CD4-positive, alpha-beta T cell treated with Interleukin-17A for 4 hours (primary cell): Measurements from ENCODE around the gene SCAF1.

ENCODE experiments used
- DNase-seq: peaks from one replicate; pipeline ENCODE4 v3.0.0-alpha.2; 2020; ENCODE audit warnings: mixed read lengths

The SCAF1 gene

GRCh38 chr19:49688531-49689132, 46.6 kb downstream of the SCAF1 start:
- DNase-seq: no peak

- peak; percentile 65 for DNase-seq
Observed at GRCh38 chr19:49689133-49690078, 47.4 kb downstream of the SCAF1 start, which contains the start of gene ADM5. Gene ADM5 (plus strand): TSS chr19:49689594. CDS start chr19:49689838, 244 bp downstream.

DNA sequence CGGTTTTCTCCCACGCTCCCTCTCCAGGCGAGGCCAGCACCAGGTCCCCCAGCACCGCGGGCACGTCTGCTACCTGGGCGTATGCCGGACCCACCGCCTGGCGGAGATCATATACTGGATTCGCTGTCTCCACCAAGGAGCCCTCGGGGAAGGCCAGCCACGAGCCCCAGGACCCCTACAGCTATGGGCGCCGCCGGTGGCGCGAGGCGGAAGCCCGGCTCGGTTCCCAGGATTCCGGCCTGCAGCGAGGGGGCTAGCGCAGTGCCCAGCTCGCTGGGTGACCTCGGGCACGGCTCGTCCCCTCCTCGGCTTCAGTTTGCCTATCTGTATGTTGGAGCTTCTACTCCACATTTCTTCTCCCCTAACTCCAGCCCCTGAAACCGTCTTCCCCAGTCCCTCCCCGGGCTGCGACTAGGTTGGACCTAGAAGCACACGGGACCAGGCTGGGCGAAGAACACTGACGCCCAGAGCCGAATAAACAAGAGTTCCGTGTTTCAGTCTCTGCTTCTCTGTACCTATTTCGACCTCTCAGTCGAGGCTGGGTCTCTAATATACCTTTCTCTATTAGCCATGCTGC, 48.2 kb downstream of the SCAF1 start:
- DNase-seq: no peak

- DNase-seq: peak; percentile 80
Observed at GRCh38 chr19:49690656-49691242, 48.7 kb downstream of the SCAF1 start, which contains the start of gene CPT1C. Gene CPT1C (plus strand): TSS chr19:49691116. CDS start chr19:49692253, 1,137 bp downstream.

DNA sequence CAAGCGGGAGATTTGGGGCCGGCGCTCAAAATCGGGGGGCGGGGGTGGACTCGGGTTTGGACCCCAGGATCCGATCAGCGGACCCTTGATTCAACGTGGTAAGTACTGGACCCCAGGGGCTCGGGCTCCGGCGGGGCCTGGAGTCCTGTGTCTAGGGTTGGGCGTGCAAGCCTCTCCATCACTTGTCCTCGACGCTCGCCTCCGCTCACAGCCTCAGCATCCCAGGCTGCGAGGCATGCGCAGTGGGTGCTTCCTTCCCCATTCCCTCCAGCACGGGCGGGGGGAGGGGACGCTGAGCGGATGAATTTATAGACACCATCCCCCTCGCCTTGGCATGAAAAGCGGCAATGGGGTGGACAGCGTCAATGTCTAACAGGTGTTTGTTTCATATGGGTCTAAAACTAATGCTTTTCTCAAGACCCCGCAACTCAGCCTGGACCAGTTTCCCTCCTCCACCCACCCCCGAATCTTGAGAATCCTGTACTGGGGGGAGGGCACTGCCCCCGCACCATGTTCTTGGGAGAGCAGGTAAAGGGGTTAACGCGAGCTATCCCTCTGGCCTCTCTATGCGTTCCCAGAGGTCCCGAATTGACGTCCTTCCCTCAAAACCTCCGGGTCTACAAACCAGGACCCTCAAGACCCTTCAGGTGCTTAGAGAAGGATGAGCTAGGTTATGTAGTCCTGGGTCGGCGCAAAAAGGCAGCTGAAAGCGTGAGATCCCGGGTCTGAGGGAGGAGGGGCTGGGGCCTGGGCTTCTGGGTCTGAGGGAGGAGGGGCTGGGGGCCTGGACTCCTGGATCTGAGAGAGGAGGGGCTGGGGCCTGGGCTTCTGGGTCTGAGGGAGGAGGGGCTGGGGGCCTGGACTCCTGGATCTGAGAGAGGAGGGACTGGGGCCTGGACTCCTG, 49.5 kb downstream of the SCAF1 start:
- peak; percentile 67 for DNase-seq

DNA sequence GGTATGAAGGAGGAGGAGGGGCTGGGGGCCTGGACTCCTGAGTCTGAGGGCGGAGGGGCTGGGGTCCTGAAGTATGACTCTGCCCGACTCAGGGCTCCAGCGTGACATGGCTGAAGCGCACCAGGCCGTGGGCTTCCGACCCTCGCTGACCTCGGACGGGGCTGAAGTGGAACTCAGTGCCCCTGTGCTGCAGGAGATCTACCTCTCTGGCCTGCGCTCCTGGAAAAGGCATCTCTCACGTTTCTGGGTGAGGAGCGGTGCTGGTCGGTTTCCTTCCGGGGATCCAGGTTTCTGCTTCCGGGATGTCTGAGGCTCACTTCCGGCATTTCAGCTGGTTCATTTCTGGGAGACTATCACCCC, 50.1 kb downstream of the SCAF1 start:
- DNase-seq: no peak

- DNase-seq: no peak
Observed at GRCh38 chr19:49696115-49696514, 54.1 kb downstream of the SCAF1 start.

- no peak for DNase-seq
Observed at GRCh38 chr19:49696865-49697264, 54.9 kb downstream of the SCAF1 start.

DNA sequence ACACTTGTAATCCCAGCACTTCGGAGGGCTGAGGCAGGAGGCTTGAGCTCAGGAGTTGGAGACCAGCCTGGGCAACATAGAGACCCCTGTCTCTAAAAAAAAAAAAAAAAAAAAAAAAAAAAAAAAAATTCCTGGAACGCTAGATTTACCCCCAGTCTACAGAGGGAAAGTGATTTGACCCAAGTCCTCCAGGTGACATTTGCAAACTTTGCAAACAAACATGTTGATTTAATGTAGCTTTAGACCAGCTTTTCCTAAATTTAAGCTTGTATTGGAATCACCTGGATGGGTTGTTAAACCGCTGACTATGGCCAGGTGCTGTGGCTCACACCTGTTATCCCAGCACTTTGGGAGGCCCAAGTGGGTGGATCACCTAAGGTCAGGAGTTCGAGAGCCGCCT, 57.4 kb downstream of the SCAF1 start:
- DNase-seq: no peak

DNA sequence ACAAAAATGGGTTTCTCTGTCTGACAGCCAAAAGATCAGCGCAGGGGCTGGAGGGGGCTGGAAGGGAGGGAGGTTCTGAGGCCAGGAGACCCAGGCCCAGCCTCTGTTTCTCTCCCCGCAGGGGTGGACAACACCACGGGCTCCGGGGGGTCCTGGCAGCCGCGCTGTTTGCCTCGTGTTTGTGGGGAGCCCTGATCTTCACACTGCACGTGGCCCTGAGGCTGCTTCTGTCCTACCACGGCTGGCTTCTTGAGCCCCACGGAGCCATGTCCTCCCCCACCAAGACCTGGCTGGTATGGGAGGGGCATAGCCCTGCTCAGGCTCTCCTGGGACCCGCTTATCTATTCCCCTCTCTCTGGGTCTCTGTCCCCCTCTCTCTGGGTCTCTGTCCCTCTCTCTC, 58.6 kb downstream of the SCAF1 start:
- DNase-seq: no peak

DNA sequence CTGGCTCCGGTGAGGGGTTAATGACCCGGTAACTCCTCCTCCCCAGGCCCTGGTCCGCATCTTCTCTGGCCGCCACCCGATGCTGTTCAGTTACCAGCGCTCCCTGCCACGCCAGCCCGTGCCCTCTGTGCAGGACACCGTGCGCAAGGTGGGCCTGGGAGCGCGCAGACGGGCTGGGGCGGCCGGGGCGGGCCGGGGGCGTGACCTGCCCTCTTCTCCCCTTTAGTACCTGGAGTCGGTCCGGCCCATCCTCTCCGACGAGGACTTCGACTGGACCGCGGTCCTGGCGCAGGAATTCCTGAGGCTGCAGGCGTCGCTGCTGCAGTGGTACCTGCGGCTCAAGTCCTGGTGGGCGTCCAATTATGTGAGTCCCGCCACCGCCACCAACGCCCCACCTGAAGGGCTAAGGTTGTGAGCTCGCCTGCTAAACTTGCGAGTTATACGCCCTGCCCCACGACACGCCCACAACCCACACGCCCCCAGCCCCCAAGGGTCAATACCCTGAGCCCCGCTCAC, 59.3 kb downstream of the SCAF1 start:
- DNase-seq: no peak

GRCh38 chr19:49704888-49705642, 63.1 kb downstream of the SCAF1 start:
- DNase-seq: no peak

DNA sequence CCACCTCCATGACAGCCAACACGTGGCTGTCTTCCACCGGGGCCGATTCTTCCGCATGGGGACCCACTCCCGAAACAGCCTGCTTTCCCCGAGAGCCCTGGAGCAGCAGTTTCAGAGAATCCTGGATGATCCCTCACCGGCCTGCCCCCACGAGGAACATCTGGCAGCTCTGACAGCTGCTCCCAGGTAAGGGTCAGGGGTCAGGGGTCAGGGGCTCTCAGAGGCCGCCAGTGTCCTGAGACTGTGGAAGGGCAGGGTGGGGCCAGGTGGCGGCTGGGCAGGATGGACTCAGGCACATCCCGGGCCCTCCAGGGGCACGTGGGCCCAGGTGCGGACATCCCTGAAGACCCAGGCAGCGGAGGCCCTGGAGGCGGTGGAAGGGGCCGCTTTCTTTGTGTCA, 63.9 kb downstream of the SCAF1 start:
- DNase-seq: no peak
